HepG2 (cell line): Measurements from ENCODE around the gene SMURF1. TPM values are rescaled to one million over a fixed set of nuclear protein-coding genes. Genes with fewer than 3 reads are reported as not detected.

ENCODE experiments used
- ATAC-seq: fragments of 200-7000 bp; cut with Tn5 transposase; 3 replicates; pipeline ENCODE4 v1.9.1; 2020; ENCODE audit warnings: mild to moderate bottlenecking, moderate library complexity
- BruUV-seq: library from RNA; stranded (reverse); fragments of 400-500 nt; replicated peaks from 2 replicates; lab custom pipeline; 2021; lab: Mats Ljungman, UMichigan
- CTCF ChIA-PET: fragments of 300-600 bp; formaldehyde crosslinking; extraction: SDS; loops from one replicate; lab custom pipeline; 2021; ENCODE audit warnings: low total read pairs, inconsistent platforms, low intra/inter-chr PET ratio; lab: Yijun Ruan, JAX
- POLR2A ChIA-PET: fragments of 350-600 bp; sonication (Branson Sonifier 250); formaldehyde crosslinking; loops from one replicate; lab custom pipeline; 2020; ENCODE audit warnings: antibody characterized with exemption, inconsistent platforms; lab: Yijun Ruan, JAX
- DNase-seq: peaks from one replicate; pipeline ENCODE4 v3.0.0-alpha.2; 2015; ENCODE audit warnings: low spot score
- FAIRE-seq: peaks from 3 replicates; lab custom pipeline; 2011; peaks lifted over from hg19 to GRCh38; lab: Jason Lieb, UNC
- H2AFZ ChIP-seq: one replicate; pipeline ENCODE4 v1.6.1; 2011; ENCODE audit warnings: low read length, inconsistent platforms
- H3K27ac ChIP-seq: fragments of 300-600 bp; 3 replicates; pipeline ENCODE4 v1.8.0; 2011; ENCODE audit warnings: mixed run types, mild to moderate bottlenecking, mixed read lengths, low read length, inconsistent platforms; ENCODE audit not compliant: insufficient read depth; ENCODE audit errors: extremely low read length
- H3K27me3 ChIP-seq, 2 experiments: fragments of 200-600 bp in 1 of 2; 2 replicates in 1 of 2; 3 replicates in 1 of 2; pipeline versions ENCODE4 v1.6.0 to v1.8.0; 2011; ENCODE audit warnings: low read length in 2 of 2, mild to moderate bottlenecking in 2 of 2, moderate library complexity in 2 of 2, inconsistent platforms in 1 of 2; ENCODE audit not compliant: insufficient read depth in 2 of 2, control insufficient read depth in 1 of 2
- H3K36me3 ChIP-seq, 2 experiments: fragments of 200-600 bp in 1 of 2; replicated peaks in 1 of 2; 2 replicates in 1 of 2; 3 replicates in 1 of 2; pipeline versions ENCODE4 v1.5.1 to v1.8.0; 2011; ENCODE audit warnings: low read length in 2 of 2, inconsistent platforms in 1 of 2; ENCODE audit not compliant: insufficient read depth in 2 of 2, control insufficient read depth in 1 of 2
- H3K4me1 ChIP-seq: 2 replicates; pipeline ENCODE4 v1.5.1; 2012; ENCODE audit warnings: low read length, inconsistent platforms; ENCODE audit not compliant: insufficient read depth
- H3K4me2 ChIP-seq: 2 replicates; pipeline ENCODE4 v1.6.0; 2011; ENCODE audit warnings: low read depth, low read length, inconsistent platforms
- H3K4me3 ChIP-seq, 3 experiments: fragments of 200-600 bp in 1 of 3; sonication (generic), shearing (Covaris generic) in 1 of 3; replicated peaks in 1 of 3; 2 replicates each; pipeline ENCODE4 v1.5.1; 2011 to 2016; ENCODE audit warnings: low read length in 3 of 3, inconsistent platforms in 2 of 3, low read depth in 2 of 3, mild to moderate bottlenecking in 2 of 3, control low read depth in 1 of 3, mixed read lengths in 1 of 3; ENCODE audit not compliant: insufficient read depth in 1 of 3
- H3K79me2 ChIP-seq: one replicate; pipeline ENCODE4 v1.6.1; 2011; ENCODE audit warnings: low read length, inconsistent platforms; ENCODE audit not compliant: insufficient read depth
- H3K9ac ChIP-seq: 2 replicates; pipeline ENCODE4 v1.6.0; 2011; ENCODE audit warnings: mild to moderate bottlenecking, low read depth, low read length, inconsistent platforms; ENCODE audit not compliant: insufficient read depth
- H3K9me3 ChIP-seq: 2 replicates; pipeline ENCODE4 v1.5.1; 2012; ENCODE audit warnings: mild to moderate bottlenecking, low read length
- H4K20me1 ChIP-seq: 2 replicates; pipeline ENCODE4 v1.6.0; 2011; ENCODE audit warnings: inconsistent platforms, mild to moderate bottlenecking, low read length, moderate library complexity; ENCODE audit not compliant: insufficient read depth
- FOSL2 ChIP-seq: sonication (generic); formaldehyde crosslinking; IDR thresholded peaks from 2 replicates; pipeline ENCODE4 v1.4.0; 2020; ENCODE audit warnings: missing genetic modification reagents
- MBNL3 ChIP-seq: fragments of 250-450 bp; sonication (Bioruptor Pico); conservative IDR thresholded peaks from 2 replicates; pipeline ENCODE4 v1.8.0; 2022; ENCODE audit warnings: mild to moderate bottlenecking, inconsistent platforms
- ONECUT2 ChIP-seq: sonication (generic); formaldehyde crosslinking; IDR thresholded peaks from 2 replicates; pipeline ENCODE4 v1.4.0; 2020; ENCODE audit warnings: missing genetic modification reagents
- PHF20 ChIP-seq: sonication (generic); formaldehyde crosslinking; IDR thresholded peaks from 2 replicates; pipeline ENCODE4 v1.5.0; 2020; ENCODE audit warnings: mild to moderate bottlenecking, missing genetic modification reagents
- TGIF2 ChIP-seq: IDR thresholded peaks from 2 replicates; pipeline ENCODE4 v1.6.1; 2016; ENCODE audit warnings: control low read depth, missing compliant biosample characterization
- THAP11 ChIP-seq: IDR thresholded peaks from 2 replicates; pipeline ENCODE4 v1.6.1; 2016; ENCODE audit warnings: missing biosample characterization, missing genetic modification reagents
- ZNF121 ChIP-seq: sonication (generic); formaldehyde crosslinking; IDR thresholded peaks from 2 replicates; pipeline ENCODE4 v1.5.0; 2020; ENCODE audit warnings: mild to moderate bottlenecking, missing genetic modification reagents
- WGBS: methylation state at CpG from one replicate; pipeline ENCODE4 v1.1.6; 2017; ENCODE audit warnings: low lambda C conversion rate; 5-methylcytosine and 5-hydroxymethylcytosine counted together
- in situ Hi-C: cut with HindIII; loops from 2 replicates; pipeline ENCODE4 v1.10.0; 2017; ENCODE audit warnings: low pct_unique_long_range_greater_than_20kb; ENCODE audit not compliant: extremely low pct_ligation_motif_present
- intact Hi-C: fragments of 100-400 bp; cut with micrococcal nuclease; formaldehyde crosslinking; loops from one replicate; pipeline ENCODE4 v1.10.0; 2022; ENCODE audit not compliant: unreplicated experiment
- polyA plus RNA-seq, 8 experiments: library from polyadenylated mRNA; depleted of rRNA in 3 of 8; stranded (reverse) in 7 of 8; unstranded in 1 of 8; fragments of >200 nt; fragmentation: Illumina TruSeq in 4 of 8; extraction: Trizol in 4 of 8; gene quantifications; 2 replicates each; pipeline versions ENCODE4 v1.2.1 to v1.2.3, GENCODE V29; 2011 to 2016; ENCODE audit warnings: low read depth in 4 of 8, missing spikeins in 1 of 8, mixed read lengths in 1 of 8; ENCODE audit not compliant: insufficient read depth in 1 of 8
- total RNA-seq, 5 experiments: library from RNA; depleted of rRNA; stranded (reverse); fragments of >200 nt; fragmentation: Illumina TruSeq; extraction: Trizol; gene quantifications; 2 replicates each; pipeline ENCODE4 v1.2.3, GENCODE V29; 2016; ENCODE audit warnings: low read depth in 1 of 5
- TF ChIP-seq, protein P1 (sequence below): sonication (generic); formaldehyde crosslinking; IDR thresholded peaks from 2 replicates; pipeline ENCODE4 v1.4.0; 2020; ENCODE audit warnings: missing genetic modification reagents

Gene SMURF1
- total and polyA plus RNA-seq, 2 of the 13 experiments (the other 11 are each of a cell fraction or from before 2014, with no cell fraction given) = 8.3 to 11.1 TPM

DNA sequence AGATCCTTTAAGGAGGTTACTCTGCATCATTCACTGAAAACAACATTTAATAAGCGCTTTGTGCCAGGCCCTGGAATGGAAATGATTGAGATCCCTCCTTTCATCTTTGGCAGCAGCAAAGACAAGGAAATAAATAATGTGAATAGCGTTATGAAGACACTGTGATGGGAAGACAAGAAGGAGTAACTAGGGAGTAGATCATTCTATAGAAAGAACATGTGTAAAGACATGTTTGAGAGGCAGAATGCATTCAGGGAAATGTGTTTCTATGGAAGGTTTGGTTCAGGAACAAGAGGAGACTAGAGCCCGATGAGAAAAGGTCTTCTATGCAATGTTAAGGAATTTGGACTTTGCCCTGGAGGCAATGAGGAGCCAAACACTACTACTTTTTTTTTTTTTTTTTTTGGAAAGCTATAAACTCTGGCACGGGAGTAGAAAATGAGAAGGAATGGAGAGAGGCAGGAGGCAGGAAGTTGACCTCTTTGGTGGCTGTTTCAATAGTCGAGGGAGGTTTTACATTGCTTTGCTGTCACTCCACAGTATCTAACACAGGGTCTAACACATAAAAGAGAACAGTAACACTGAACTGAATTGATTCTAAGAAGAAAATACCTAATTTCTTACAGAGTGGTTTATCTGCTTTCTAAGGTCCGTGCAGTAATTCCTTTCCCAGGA, 44.9 kb downstream of the SMURF1 start (continued):
- TF ChIP-seq, protein P1, sequence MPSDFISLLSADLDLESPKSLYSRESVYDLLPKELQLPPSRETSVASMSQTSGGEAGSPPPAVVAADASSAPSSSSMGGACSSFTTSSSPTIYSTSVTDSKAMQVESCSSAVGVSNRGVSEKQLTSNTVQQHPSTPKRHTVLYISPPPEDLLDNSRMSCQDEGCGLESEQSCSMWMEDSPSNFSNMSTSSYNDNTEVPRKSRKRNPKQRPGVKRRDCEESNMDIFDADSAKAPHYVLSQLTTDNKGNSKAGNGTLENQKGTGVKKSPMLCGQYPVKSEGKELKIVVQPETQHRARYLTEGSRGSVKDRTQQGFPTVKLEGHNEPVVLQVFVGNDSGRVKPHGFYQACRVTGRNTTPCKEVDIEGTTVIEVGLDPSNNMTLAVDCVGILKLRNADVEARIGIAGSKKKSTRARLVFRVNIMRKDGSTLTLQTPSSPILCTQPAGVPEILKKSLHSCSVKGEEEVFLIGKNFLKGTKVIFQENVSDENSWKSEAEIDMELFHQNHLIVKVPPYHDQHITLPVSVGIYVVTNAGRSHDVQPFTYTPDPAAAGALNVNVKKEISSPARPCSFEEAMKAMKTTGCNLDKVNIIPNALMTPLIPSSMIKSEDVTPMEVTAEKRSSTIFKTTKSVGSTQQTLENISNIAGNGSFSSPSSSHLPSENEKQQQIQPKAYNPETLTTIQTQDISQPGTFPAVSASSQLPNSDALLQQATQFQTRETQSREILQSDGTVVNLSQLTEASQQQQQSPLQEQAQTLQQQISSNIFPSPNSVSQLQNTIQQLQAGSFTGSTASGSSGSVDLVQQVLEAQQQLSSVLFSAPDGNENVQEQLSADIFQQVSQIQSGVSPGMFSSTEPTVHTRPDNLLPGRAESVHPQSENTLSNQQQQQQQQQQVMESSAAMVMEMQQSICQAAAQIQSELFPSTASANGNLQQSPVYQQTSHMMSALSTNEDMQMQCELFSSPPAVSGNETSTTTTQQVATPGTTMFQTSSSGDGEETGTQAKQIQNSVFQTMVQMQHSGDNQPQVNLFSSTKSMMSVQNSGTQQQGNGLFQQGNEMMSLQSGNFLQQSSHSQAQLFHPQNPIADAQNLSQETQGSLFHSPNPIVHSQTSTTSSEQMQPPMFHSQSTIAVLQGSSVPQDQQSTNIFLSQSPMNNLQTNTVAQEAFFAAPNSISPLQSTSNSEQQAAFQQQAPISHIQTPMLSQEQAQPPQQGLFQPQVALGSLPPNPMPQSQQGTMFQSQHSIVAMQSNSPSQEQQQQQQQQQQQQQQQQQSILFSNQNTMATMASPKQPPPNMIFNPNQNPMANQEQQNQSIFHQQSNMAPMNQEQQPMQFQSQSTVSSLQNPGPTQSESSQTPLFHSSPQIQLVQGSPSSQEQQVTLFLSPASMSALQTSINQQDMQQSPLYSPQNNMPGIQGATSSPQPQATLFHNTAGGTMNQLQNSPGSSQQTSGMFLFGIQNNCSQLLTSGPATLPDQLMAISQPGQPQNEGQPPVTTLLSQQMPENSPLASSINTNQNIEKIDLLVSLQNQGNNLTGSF (CRISPR knock-in tag) = no peak
- TF ChIP-seq PHF20 (CRISPR knock-in tag) = no peak
- peak; percentile 40 for TF ChIP-seq ONECUT2 (CRISPR knock-in tag)
- TF ChIP-seq FOSL2 (CRISPR knock-in tag) = peak; percentile 54
- TF ChIP-seq MBNL3 = no peak

DNA sequence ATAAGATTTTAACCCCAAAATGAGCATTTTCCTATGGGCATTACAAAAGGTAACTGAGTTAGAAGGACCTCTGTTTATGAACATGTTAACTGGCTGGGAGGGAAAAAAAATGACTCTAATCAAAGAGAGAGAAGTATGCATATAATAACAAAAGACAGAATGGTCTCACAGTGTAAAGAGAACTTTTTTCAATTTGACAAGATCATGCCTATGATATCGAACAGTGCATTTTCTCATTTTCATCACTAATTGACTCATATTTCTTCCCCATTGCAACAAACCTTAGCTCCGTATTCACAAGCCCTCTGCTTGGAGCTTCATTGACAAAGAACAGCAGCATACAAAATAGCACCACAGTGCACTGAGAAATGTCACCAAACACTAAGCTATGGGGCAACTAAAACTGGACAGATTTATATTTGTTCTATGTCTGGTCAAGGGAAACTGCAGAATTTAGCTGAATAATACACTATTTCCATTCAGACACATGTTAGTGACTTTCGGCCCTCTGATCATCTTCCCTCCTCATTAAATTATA, 45.6 kb downstream of the SMURF1 start:
- Histone ChIP-seq H3K79me2 (peaks cover 72% of the 10 kb centered on the region), H2AFZ (no peak overlapping the region), H3K9ac (peak overlapping the region; percentile 76), H3K4me3 (peak overlapping the region; percentile 46 to 62 (median 53); a peak in 5 of 6 replicates), H3K27ac (peak overlapping the region; percentile 98), H3K36me3 (no peaks in the 10 kb centered on the region), H4K20me1 (no peaks in the 10 kb centered on the region), H3K4me2 (peak overlapping the region; percentile 90), H3K27me3 (no peaks in the 10 kb centered on the region), H3K9me3 (no peaks in the 10 kb centered on the region), H3K4me1 (peaks cover 76% of the 10 kb centered on the region)
- POLR2A ChIA-PET = interaction anchor here (0.6 to 3.1 kb wide), 17 partner anchors 9 to 274 kb away, joined by 3 to 31 read pairs (median 4); partner anchors contain the start of genes KPNA7 and SMURF1
- peak; percentile 58 for DNase-seq
- in situ Hi-C loops (loop anchor here (5.0 kb wide), 1 partner anchor 44 kb away; the partner anchor contains the start of gene SMURF1), intact Hi-C loops (loop anchor here (5.0 kb wide), 2 partner anchors 44 to 114 kb away; partner anchors contain the start of gene SMURF1)
- BruUV-seq = TSS peak; percentile 76
- no peak for FAIRE-seq
- ATAC-seq = peak; percentile 81
- TF ChIP-seq THAP11 (CRISPR knock-in tag) (no peak), TGIF2 (0 out of 2 replicates have a peak, but pooled peaks have one; percentile 14), ZNF121 (peak; percentile 29; the same call in 1 of the 2 replicates)
- CTCF ChIA-PET = no interaction called here
- WGBS = 3% methylated on average over 3 of the region's 3 CpGs
